IMR-90 (cell line): ENCODE results near the gene KIF3B. TPM values are rescaled to one million over a fixed set of nuclear protein-coding genes. Genes with fewer than 3 reads are reported as not detected.

ENCODE experiments used
- ATAC-seq: fragments of 200-7000 bp; cut with Tn5 transposase; 2 replicates; pipeline ENCODE4 v1.9.1; 2020; ENCODE audit warnings: low read depth, mild to moderate bottlenecking, moderate library complexity
- BruUV-seq: library from RNA; stranded (reverse); fragments of 400-500 nt; replicated peaks from 2 replicates; lab custom pipeline; 2021; lab: Mats Ljungman, UMichigan
- CTCF ChIA-PET: fragments of 300-600 bp; formaldehyde crosslinking; extraction: SDS; loops from one replicate; lab custom pipeline; 2021; ENCODE audit warnings: antibody characterized with exemption; lab: Yijun Ruan, JAX
- POLR2A ChIA-PET: fragments of 300-600 bp; sonication (Branson Sonifier 250); formaldehyde crosslinking; loops from one replicate; lab custom pipeline; 2022; ENCODE audit warnings: antibody characterized with exemption; ENCODE audit not compliant: unreplicated experiment; lab: Charles Lee
- DNase-seq: peaks from one replicate; pipeline ENCODE4 v3.0.0; 2013
- H2AFZ ChIP-seq: replicated peaks from 2 replicates; pipeline ENCODE3; 2013; ENCODE audit warnings: low read length, mild to moderate bottlenecking; ENCODE audit not compliant: poor library complexity
- H2AK5ac ChIP-seq: 2 replicates; pipeline ENCODE4 v1.6.1; 2013; ENCODE audit warnings: low read depth, low read length, inconsistent platforms
- H2AK9ac ChIP-seq: replicated peaks from 2 replicates; pipeline ENCODE3; 2013; ENCODE audit warnings: mild to moderate bottlenecking, low read depth, low read length, moderate library complexity; ENCODE audit not compliant: poor library complexity
- H2BK120ac ChIP-seq: 2 replicates; pipeline ENCODE4 v1.6.1; 2013; ENCODE audit warnings: low read depth, low read length, inconsistent platforms
- H2BK15ac ChIP-seq: 3 replicates; pipeline ENCODE4 v1.6.1; 2013; ENCODE audit warnings: low read depth, low read length, inconsistent platforms
- H2BK20ac ChIP-seq: 2 replicates; pipeline ENCODE4 v1.6.1; 2013; ENCODE audit warnings: low read depth, mild to moderate bottlenecking, inconsistent platforms, low read length, moderate library complexity
- H2BK5ac ChIP-seq: 2 replicates; pipeline ENCODE4 v1.6.1; 2013; ENCODE audit warnings: mild to moderate bottlenecking, low read depth, low read length, inconsistent platforms; ENCODE audit not compliant: poor library complexity, severe bottlenecking
- H3K14ac ChIP-seq: replicated peaks from 2 replicates; pipeline ENCODE4 v1.6.1; 2013; ENCODE audit warnings: low read depth, low read length, inconsistent platforms
- H3K18ac ChIP-seq: 2 replicates; pipeline ENCODE4 v1.6.1; 2013; ENCODE audit warnings: low read depth, low read length, control low read depth
- H3K23ac ChIP-seq: 2 replicates; pipeline ENCODE4 v1.6.1; 2013; ENCODE audit warnings: low read depth, low read length, inconsistent platforms
- H3K27ac ChIP-seq: 2 replicates; pipeline ENCODE4 v1.5.1; 2013; ENCODE audit warnings: mild to moderate bottlenecking, control low read depth, low read length; ENCODE audit not compliant: insufficient read depth
- H3K27me3 ChIP-seq: 2 replicates; pipeline ENCODE4 v1.6.1; 2013; ENCODE audit warnings: low read length; ENCODE audit not compliant: control insufficient read depth, insufficient read depth
- H3K36me3 ChIP-seq: 2 replicates; pipeline ENCODE4 v1.6.1; 2013; ENCODE audit warnings: low read length, mixed read lengths; ENCODE audit not compliant: control insufficient read depth, insufficient read depth
- H3K4ac ChIP-seq: 2 replicates; pipeline ENCODE4 v1.6.1; 2013; ENCODE audit warnings: low read depth, low read length, inconsistent platforms
- H3K4me1 ChIP-seq: 2 replicates; pipeline ENCODE4 v1.6.1; 2013; ENCODE audit warnings: low read length, mixed read lengths; ENCODE audit not compliant: control insufficient read depth, insufficient read depth
- H3K4me2 ChIP-seq: 2 replicates; pipeline ENCODE4 v1.6.1; 2013; ENCODE audit warnings: low read depth, mild to moderate bottlenecking, control low read depth, low read length, moderate library complexity
- H3K4me3 ChIP-seq: 2 replicates; pipeline ENCODE4 v1.5.1; 2013; ENCODE audit warnings: low read depth, mild to moderate bottlenecking, control low read depth, low read length, moderate library complexity; ENCODE audit not compliant: insufficient read depth
- H3K56ac ChIP-seq: 2 replicates; pipeline ENCODE4 v1.6.1; 2013; ENCODE audit warnings: low read length, inconsistent platforms; ENCODE audit not compliant: insufficient read depth; ENCODE audit errors: extremely low read depth
- H3K79me1 ChIP-seq, 2 experiments: 2 replicates each; pipeline ENCODE4 v1.6.1; 2013; ENCODE audit warnings: low read length in 2 of 2, inconsistent platforms in 1 of 2, low read depth in 1 of 2
- H3K9ac ChIP-seq: 2 replicates; pipeline ENCODE4 v1.6.1; 2013; ENCODE audit warnings: low read depth, low read length, control low read depth
- H3K9me1 ChIP-seq: 2 replicates; pipeline ENCODE4 v1.6.1; 2013; ENCODE audit warnings: low read length, inconsistent platforms; ENCODE audit not compliant: insufficient read depth
- H3K9me3 ChIP-seq: 2 replicates; pipeline ENCODE4 v1.6.1; 2013; ENCODE audit warnings: low read length; ENCODE audit not compliant: control insufficient read depth, insufficient read depth
- H4K20me1 ChIP-seq: 2 replicates; pipeline ENCODE4 v1.6.1; 2013; ENCODE audit warnings: low read length, inconsistent platforms; ENCODE audit not compliant: insufficient read depth
- H4K5ac ChIP-seq: 2 replicates; pipeline ENCODE4 v1.6.1; 2013; ENCODE audit warnings: mild to moderate bottlenecking, low read depth, low read length, control low read depth
- H4K8ac ChIP-seq, 2 experiments: 2 replicates each; pipeline ENCODE4 v1.6.1; 2013; ENCODE audit warnings: low read depth in 2 of 2, low read length in 2 of 2, control low read depth in 1 of 2, inconsistent platforms in 1 of 2
- H4K91ac ChIP-seq: 2 replicates; pipeline ENCODE4 v1.6.1; 2013; ENCODE audit warnings: low read depth, low read length, inconsistent platforms; ENCODE audit not compliant: insufficient read depth
- BHLHE40 ChIP-seq: fragments of 150-350 bp; IDR thresholded peaks from 2 replicates; pipeline ENCODE4 v1.6.1; 2016; ENCODE audit warnings: mild to moderate bottlenecking, low read depth, low read length
- CEBPB ChIP-seq: IDR thresholded peaks from 2 replicates; pipeline ENCODE4 v1.6.1; 2012; ENCODE audit warnings: low read depth, low read length, improper control_type of control experiment
- CHD1 ChIP-seq: IDR thresholded peaks from 2 replicates; pipeline ENCODE4 v1.6.1; 2012; ENCODE audit warnings: low read depth, low read length, improper control_type of control experiment
- CTCF ChIP-seq: conservative IDR thresholded peaks from 2 replicates; pipeline ENCODE4 v1.5.1; 2012; ENCODE audit warnings: mild to moderate bottlenecking, low read depth, low read length, improper control_type of control experiment
- FOS ChIP-seq: fragments of 150-350 bp; IDR thresholded peaks from 2 replicates; pipeline ENCODE4 v1.6.1; 2016; ENCODE audit warnings: low read depth, low read length
- MAZ ChIP-seq: IDR thresholded peaks from 2 replicates; pipeline ENCODE4 v1.6.1; 2012; ENCODE audit warnings: low read depth, mild to moderate bottlenecking, low read length, improper control_type of control experiment, moderate library complexity, borderline replicate concordance
- MXI1 ChIP-seq: IDR thresholded peaks from 2 replicates; pipeline ENCODE4 v1.6.1; 2012; ENCODE audit warnings: low read depth, mild to moderate bottlenecking, low read length, moderate library complexity, borderline replicate concordance
- NFE2L2 ChIP-seq: fragments of 150-350 bp; IDR thresholded peaks from 2 replicates; pipeline ENCODE4 v1.6.1; 2016; ENCODE audit warnings: low read depth, mild to moderate bottlenecking, low read length
- POLR2A ChIP-seq: IDR thresholded peaks from 2 replicates; pipeline ENCODE4 v1.6.1; 2012; ENCODE audit warnings: mild to moderate bottlenecking, low read depth, low read length
- RAD21 ChIP-seq: IDR thresholded peaks from 2 replicates; pipeline ENCODE4 v1.6.1; 2012; ENCODE audit warnings: low read length, improper control_type of control experiment
- RCOR1 ChIP-seq: IDR thresholded peaks from 2 replicates; pipeline ENCODE4 v1.6.1; 2012; ENCODE audit warnings: mild to moderate bottlenecking, low read length, improper control_type of control experiment; ENCODE audit not compliant: insufficient replicate concordance
- RFX5 ChIP-seq: IDR thresholded peaks from 2 replicates; pipeline ENCODE4 v1.8.0; 2012; ENCODE audit warnings: low read depth, mild to moderate bottlenecking, low read length, moderate library complexity
- WGBS, 2 experiments: methylation state at CpG; one replicate each; pipeline versions ENCODE4 v1.1.5 to v1.1.7; 2013; ENCODE audit warnings: missing lambda C conversion rate in 2 of 2; ENCODE audit not compliant: insufficient read length in 1 of 2; ENCODE audit errors: extremely low coverage in 2 of 2; 5-methylcytosine and 5-hydroxymethylcytosine counted together
- dilution Hi-C: fragments of 300-500 bp; cut with HindIII; formaldehyde crosslinking; loops from one replicate; pipeline ENCODE4 v1.14.3; 2018; ENCODE audit warnings: low sequenced_read_pairs; ENCODE audit not compliant: unreplicated experiment
- in situ Hi-C: fragments of 300-500 bp; cut with MboI; formaldehyde crosslinking; loops from 3 replicates; pipeline ENCODE4 v1.14.3; 2019; ENCODE audit warnings: low sequenced_read_pairs, inconsistent platforms, mixed read lengths
- intact Hi-C: fragments of 100-400 bp; cut with micrococcal nuclease; formaldehyde crosslinking; loops from 2 replicates; pipeline ENCODE4 v1.10.0; 2022
- polyA plus RNA-seq, 3 experiments: library from polyadenylated mRNA; depleted of rRNA; stranded (reverse); fragments of >200 nt; gene quantifications; 2 replicates each; pipeline ENCODE4 v1.2.3, GENCODE V29; 2012; ENCODE audit warnings: low replicate concordance in 1 of 3
- total RNA-seq: library from RNA; depleted of rRNA; stranded (reverse); fragments of >200 nt; gene quantifications from 2 replicates; pipeline ENCODE4 v1.2.3, GENCODE V29; 2012
- TF ChIP-seq, protein P1 (sequence below): fragments of 150-350 bp; IDR thresholded peaks from 2 replicates; pipeline ENCODE4 v1.6.1; 2017; ENCODE audit warnings: mild to moderate bottlenecking, antibody characterized with exemption, low read length, low read depth

The KIF3B gene
- total and polyA plus RNA-seq, 2 of the 4 experiments (the other 2 are of a cell fraction), result 17.1 to 28.1 TPM

DNA sequence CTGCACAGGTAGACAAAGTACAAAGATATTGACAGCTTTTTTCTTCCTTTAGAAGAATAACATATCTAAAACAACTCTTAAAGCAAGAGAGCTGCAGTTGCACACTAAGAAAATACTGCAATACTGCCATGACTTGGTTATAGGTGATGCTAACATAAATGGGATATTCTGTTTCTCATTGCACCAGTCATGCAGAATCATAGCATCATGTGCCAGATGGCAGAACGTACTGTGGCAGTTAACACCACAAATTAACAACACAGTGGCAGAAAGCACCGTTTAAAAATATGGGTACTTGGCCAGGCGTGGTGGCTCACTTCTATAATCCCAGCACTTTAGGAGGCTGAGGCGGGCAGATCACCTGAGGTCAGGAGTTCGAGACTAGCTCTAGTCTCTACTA is 88.1 kb downstream of the KIF3B start:
- Histone ChIP-seq H3K4me2 (no peak overlapping the region), H2BK20ac (no peak overlapping the region), H3K4me3 (no peak overlapping the region), H3K56ac (no peak overlapping the region), H4K91ac (no peak overlapping the region), H4K5ac (no peak overlapping the region), H2AK9ac (no peak overlapping the region), H3K9ac (no peak overlapping the region), H4K20me1 (peaks cover 89% of the 10 kb centered on the region), H3K27me3 (no peaks in the 10 kb centered on the region), H3K18ac (no peak overlapping the region), H2BK5ac (no peak overlapping the region), H2AFZ (no peak overlapping the region), H3K14ac (no peak overlapping the region), H3K4ac (no peak overlapping the region), H3K36me3 (peaks cover 5% of the 10 kb centered on the region), H3K23ac (0 out of 2 replicates have a peak overlapping the region, but pooled peaks have one; percentile 1), H3K9me3 (no peaks in the 10 kb centered on the region), H2BK120ac (no peak overlapping the region), H2BK15ac (no peak overlapping the region), H3K79me1 (peaks cover 24 to 73% of the 10 kb centered on the region in 2 experiments), H3K27ac (no peak overlapping the region), H2AK5ac (no peak overlapping the region), H3K4me1 (peaks cover 8% of the 10 kb centered on the region), H3K9me1 (peaks cover 36% of the 10 kb centered on the region), H4K8ac (no peak overlapping the region)
- DNase-seq, result no peak
- no TSS peak for BruUV-seq
- POLR2A ChIA-PET, result interaction anchor here (0.6 kb wide), 2 partner anchors 20 to 73 kb away, joined by 3 to 4 read pairs; no protein-coding TSS in a partner anchor
- intact Hi-C loops, result no loop called here
- no peak for ATAC-seq
- TF ChIP-seq BHLHE40, result no peak
- TF ChIP-seq CEBPB, result no peak
- TF ChIP-seq RFX5, result no peak
- TF ChIP-seq FOS, result no peak
- TF ChIP-seq MAZ, result no peak
- TF ChIP-seq POLR2A, result no peak
- TF ChIP-seq, protein P1, sequence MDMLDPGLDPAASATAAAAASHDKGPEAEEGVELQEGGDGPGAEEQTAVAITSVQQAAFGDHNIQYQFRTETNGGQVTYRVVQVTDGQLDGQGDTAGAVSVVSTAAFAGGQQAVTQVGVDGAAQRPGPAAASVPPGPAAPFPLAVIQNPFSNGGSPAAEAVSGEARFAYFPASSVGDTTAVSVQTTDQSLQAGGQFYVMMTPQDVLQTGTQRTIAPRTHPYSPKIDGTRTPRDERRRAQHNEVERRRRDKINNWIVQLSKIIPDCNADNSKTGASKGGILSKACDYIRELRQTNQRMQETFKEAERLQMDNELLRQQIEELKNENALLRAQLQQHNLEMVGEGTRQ, result no peak
- TF ChIP-seq CTCF, result no peak
- TF ChIP-seq MXI1, result no peak
- TF ChIP-seq RCOR1, result no peak
- TF ChIP-seq NFE2L2, result no peak
- no peak for TF ChIP-seq CHD1
- no peak for TF ChIP-seq RAD21
- in situ Hi-C loops, result no loop called here
- dilution Hi-C loops, result no loop called here
- CTCF ChIA-PET, result no interaction called here
- WGBS, 2 experiments, result no CpG with 5 or more reads among the region's 5 CpGs
